Right cardiac atrium (tissue), 5 donors: Measurements from ENCODE around the gene PPP2R3C. TPM values are rescaled to one million over a fixed set of nuclear protein-coding genes. Genes with fewer than 3 reads are reported as not detected.
A peak's percentile ranks its signal among the peaks of the same experiment; 100 is the strongest.
"Not testable (repeated sequence)": the region's sequence is repeated elsewhere in the genome, so short reads cannot be mapped to it uniquely, and the experiment has no call there.

ENCODE experiments used
- ATAC-seq, 2 donors: fragments of 200-7000 bp; cut with Tn5 transposase; one replicate each; pipeline versions ENCODE4 v1.8.0 to v1.9.1; 2020; ENCODE audit warnings: moderate library complexity in 2 of 2, mild to moderate bottlenecking in 1 of 2
- DNase-seq, 3 donors: peaks; one replicate each; pipeline ENCODE4 v3.0.0-alpha.2; 2020
- H3K27ac ChIP-seq: one replicate; pipeline ENCODE4 v1.5.1; 2013; ENCODE audit warnings: mild to moderate bottlenecking, low read length, control low read depth, moderate library complexity
- H3K27me3 ChIP-seq: one replicate; pipeline ENCODE4 v1.6.1; 2013; ENCODE audit not compliant: control insufficient read depth, insufficient read depth
- H3K4me1 ChIP-seq: one replicate; pipeline ENCODE4 v1.6.1; 2013; ENCODE audit warnings: low read length; ENCODE audit not compliant: control insufficient read depth, insufficient read depth
- H3K4me3 ChIP-seq: one replicate; pipeline ENCODE4 v1.5.1; 2013; ENCODE audit warnings: low read length, control low read depth
- H3K9me3 ChIP-seq: one replicate; pipeline ENCODE4 v1.6.1; 2013; ENCODE audit warnings: low read length; ENCODE audit not compliant: control insufficient read depth
- WGBS: extraction: QIAGEN DNeasy Blood & Tissue Kit; methylation state at CpG from one replicate; pipeline ENCODE4 v1.1.7; 2013; 5-methylcytosine and 5-hydroxymethylcytosine counted together
- intact Hi-C, 4 donors: fragments of 100-400 bp; cut with DNase I; formaldehyde crosslinking; loops; one replicate each; pipeline versions ENCODE4 v1.11.0 to v1.14.0; 2022 to 2023
- polyA plus RNA-seq: library from polyadenylated mRNA; stranded (reverse); fragments of 200-250 nt; gene quantifications from one replicate; pipeline ENCODE4 v1.2.3, GENCODE V29; 2013
- total RNA-seq, 4 donors: library from RNA; stranded (reverse); fragmentation: NEBNext Ultra II Directional; extraction: Animal tissue kit (Norgen Biotek cat#: 25700); gene quantifications; one replicate each; pipeline ENCODE4 v1.2.1, GENCODE V29; 2021
- donor health status: healthy with polysubstance abuse.
- donor health status: DM: no; HTN: yes; CAD: no.
- donor health status: DM: no; HTN: no; CAD: no.
- donor health status: DM: no; HTN: yes; CAD: no; lungs with severe emphysema.
- donor health status: DM: yes; HTN: yes; CAD: no.

The PPP2R3C gene
- total and polyA plus RNA-seq, 5 donors: 22.6 to 29.5 (median 27.4) TPM

DNA sequence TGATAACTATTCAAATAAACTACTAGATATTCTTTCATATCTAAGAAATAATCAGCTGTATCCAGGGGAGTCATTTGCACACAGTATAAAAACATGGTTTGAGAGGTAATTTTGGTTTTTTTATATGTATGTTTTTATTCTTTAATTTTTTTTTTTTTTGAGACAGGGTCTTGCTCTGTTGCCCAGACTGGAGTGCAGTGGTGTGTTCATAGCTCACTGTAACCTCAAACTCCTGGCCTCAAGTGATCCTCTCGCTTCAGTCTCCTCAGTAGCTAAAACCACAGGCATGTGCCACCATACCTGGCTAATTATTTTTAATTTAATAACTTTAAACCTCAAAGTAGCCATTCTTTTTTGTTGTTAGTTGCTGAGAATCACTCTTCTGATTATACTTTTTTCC lies 2.3 kb upstream of the PPP2R3C start:
- intact Hi-C loops: loop anchor here in 1 of 4 donors (10.0 kb wide), 1 partner anchor 291 kb away; no protein-coding TSS in a partner anchor
- no peak overlapping the region for H3K4me3 ChIP-seq
- no peaks in the 10 kb centered on the region for H3K4me1 ChIP-seq
- H3K9me3 ChIP-seq: no peaks in the 10 kb centered on the region
- H3K27me3 ChIP-seq: no peaks in the 10 kb centered on the region
- ATAC-seq (no peak), DNase-seq (no peak)
- H3K27ac ChIP-seq: no peak overlapping the region
- WGBS: 98% methylated on average over 1 of the region's 1 CpG

DNA sequence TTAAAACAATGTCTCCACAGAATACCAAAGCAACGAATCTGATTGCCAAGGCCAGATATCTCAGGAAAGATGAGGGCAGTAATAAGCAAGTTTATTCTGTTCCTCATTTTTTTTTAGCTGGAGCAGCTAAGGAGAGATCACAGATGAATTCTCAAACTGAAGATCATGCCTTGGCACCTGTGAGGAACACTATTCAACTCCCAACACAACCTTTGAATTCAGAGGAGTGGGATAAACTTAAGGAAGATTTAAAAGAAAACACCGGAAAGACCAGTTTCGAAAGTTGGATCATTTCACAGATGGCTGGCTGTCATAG lies 1.6 kb upstream of the PPP2R3C start:
- Histone ChIP-seq H3K4me1 (no peaks in the 10 kb centered on the region), H3K27ac (no peak overlapping the region), H3K27me3 (no peaks in the 10 kb centered on the region), H3K9me3 (no peaks in the 10 kb centered on the region), H3K4me3 (peak overlapping the region; percentile 92)
- DNase-seq (no peak), ATAC-seq (no peak)
- WGBS: 55% methylated on average over 3 of the region's 3 CpGs
- intact Hi-C loops: loop anchor here in 1 of 4 donors (10.0 kb wide), 1 partner anchor 291 kb away; no protein-coding TSS in a partner anchor

DNA sequence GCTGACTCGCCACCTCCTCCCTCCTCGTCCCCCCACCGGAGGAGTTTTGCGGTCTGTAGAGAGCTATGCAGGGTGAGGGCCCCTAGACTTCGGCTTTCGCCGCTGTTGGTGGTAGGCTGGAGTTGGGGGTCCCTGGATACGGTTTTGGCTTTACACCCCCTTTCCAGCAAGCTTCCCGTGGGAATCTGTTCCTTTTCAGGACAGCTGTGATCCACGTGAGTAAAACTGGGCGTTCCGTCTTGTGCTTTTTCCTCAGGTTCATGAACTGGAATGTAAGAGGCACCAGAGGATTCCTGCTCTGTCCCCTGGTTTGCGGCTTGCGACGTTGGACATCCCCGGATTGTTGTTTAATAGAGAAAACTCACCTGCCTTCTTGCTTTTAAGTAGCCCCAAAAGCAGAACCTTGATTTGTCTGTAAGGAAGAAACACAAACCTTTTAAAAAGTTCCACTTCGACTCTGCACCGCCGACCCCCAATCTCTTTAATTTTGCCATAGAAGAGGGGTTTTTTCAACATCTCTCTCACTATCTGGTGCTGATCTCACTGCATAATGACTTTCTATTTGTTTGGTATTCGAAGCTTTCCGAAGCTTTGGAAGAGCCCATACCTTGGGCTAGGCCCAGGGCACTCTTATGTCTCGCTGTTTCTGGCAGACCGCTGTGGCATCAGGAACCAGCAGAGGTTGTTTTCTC lies 1.1 kb upstream of the PPP2R3C start:
- Histone ChIP-seq H3K9me3 (no peaks in the 10 kb centered on the region), H3K27ac (peak overlapping the region; percentile 99), H3K4me3 (peak overlapping the region; percentile 92), H3K4me1 (no peaks in the 10 kb centered on the region), H3K27me3 (no peaks in the 10 kb centered on the region)
- 7% methylated on average over 23 of the region's 23 CpGs for WGBS
- ATAC-seq (peak; percentile 24 to 27), DNase-seq (no peak)
- intact Hi-C loops: loop anchor here in 1 of 4 donors (10.0 kb wide), 1 partner anchor 292 kb away; no protein-coding TSS in a partner anchor

DNA sequence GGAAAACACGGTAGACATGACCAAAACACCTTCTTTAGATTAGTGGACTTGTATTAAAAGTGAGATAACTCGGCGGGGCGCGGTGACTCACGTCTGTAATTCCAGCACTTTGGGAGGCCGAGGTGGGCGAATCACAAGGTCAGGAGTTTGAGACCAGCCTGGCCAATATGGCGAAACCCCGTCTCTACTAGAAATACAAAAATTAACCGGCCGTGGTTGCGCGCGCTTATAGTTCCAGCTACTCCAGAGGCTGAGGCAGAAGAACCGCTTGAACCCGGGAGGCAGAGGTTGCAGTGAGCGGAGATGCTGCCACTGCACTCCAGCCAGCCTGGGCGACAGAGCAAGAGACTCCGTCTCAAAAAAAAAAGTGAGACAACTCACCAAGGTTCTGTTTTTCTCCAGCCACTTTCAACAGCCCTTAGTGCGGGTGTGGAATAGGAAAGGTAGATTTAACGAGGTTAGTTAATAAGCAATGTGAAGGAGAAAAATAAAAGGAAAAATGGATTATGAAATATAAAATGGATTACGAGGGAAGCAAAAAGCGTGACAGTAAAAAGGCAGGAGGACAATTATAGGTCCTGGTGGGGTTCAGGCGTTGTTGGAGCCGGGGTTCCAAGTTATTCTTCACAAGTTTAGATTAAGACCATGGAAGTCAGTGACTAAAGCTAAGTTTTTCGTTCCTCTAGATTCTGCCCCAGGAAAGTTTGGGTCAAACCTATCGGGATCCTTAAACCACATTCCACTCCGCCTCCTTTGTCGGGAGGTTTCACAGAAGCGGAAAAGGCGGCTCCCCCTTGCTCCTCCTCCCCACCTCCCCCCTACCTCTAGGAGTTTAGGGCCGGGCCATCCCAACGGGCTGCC lies 534 bp downstream of the PPP2R3C start:
- peak in 1 of 2 donors; percentile 90 for ATAC-seq
- intact Hi-C loops: loop anchor here in 1 of 4 donors (2.0 to 10.0 kb wide), 2 partner anchors 62 to 294 kb away; no protein-coding TSS in a partner anchor
- H3K9me3 ChIP-seq: no peaks in the 10 kb centered on the region
- peak overlapping the region; percentile 99 for H3K27ac ChIP-seq
- H3K4me1 ChIP-seq: no peaks in the 10 kb centered on the region
- H3K4me3 ChIP-seq: peak overlapping the region; percentile 92
- WGBS: 14% methylated on average over 34 of the region's 34 CpGs
- no peak for DNase-seq
- H3K27me3 ChIP-seq: no peaks in the 10 kb centered on the region

DNA sequence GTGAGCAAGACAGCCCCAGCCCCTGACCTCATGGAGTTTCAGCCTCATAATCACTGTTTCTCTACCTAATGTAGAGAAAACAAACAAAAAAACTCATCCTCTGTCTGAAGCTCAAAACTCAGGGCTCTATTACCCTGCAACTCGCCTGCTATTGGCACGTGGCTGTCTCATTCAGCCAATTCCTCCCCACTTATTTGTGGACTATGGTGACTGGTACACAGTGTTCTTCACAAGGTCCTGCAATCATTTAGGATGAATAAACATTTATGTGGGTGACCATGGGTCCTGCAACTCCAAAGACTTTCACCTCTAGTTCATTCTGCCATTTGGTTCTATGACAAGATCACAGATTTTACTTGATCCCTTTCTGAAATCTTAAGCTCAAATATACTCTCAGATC lies 4.7 kb downstream of the PPP2R3C start:
- 93% methylated on average over 2 of the region's 2 CpGs for WGBS
- Histone ChIP-seq H3K27me3 (no peaks in the 10 kb centered on the region), H3K4me3 (no peak overlapping the region), H3K4me1 (no peaks in the 10 kb centered on the region), H3K27ac (no peak overlapping the region), H3K9me3 (no peaks in the 10 kb centered on the region)
- no peak for ATAC-seq
- intact Hi-C loops: no loop called here
- no peak for DNase-seq

DNA sequence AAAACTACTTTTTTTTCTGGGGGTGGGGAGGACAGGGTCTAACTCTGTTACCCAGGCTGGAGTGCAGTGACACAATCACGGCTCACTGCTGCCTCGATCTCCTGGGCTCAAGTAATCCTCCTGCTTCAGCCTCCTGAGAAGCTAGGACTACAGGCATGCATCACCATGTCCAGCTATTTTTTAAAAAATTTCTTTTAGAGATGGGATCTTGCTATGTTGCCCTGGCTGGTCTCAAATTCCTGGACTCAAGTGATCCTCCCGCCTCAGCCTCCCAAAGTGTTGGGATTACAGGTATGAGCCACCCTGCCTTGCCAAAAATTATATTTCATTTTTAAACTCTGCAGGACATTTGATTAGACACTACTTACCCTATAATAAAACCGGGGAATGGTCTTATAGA lies 5.5 kb downstream of the PPP2R3C start:
- Histone ChIP-seq H3K4me1 (no peaks in the 10 kb centered on the region), H3K9me3 (no peaks in the 10 kb centered on the region), H3K27ac (no peak overlapping the region), H3K27me3 (no peaks in the 10 kb centered on the region), H3K4me3 (no peak overlapping the region)
- no peak for ATAC-seq
- 95% methylated on average over 4 of the region's 4 CpGs for WGBS
- intact Hi-C loops: no loop called here
- DNase-seq: no peak

DNA sequence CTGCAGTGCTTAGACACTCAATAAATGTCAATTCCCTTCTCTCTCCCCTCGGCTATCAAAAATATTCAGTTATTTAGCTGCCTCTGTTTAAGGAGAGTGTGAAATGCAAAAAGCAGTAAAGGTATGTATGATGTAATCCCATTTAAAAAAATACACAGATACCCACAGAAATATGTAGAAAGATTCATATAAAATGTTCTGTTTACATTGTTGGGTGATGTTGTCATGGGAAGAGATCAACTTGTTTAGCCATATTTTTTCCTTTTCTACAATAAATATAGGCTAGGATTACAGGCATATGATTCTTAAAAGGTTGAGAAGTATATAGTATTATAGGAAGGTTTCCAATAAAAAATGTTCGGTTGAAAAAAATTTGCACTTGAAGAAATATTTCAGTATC lies 7.8 kb downstream of the PPP2R3C start:
- ATAC-seq (no peak), DNase-seq (no peak)
- Histone ChIP-seq H3K9me3 (no peaks in the 10 kb centered on the region), H3K27me3 (no peaks in the 10 kb centered on the region), H3K4me1 (no peaks in the 10 kb centered on the region), H3K27ac (no peak overlapping the region), H3K4me3 (no peak overlapping the region)
- intact Hi-C loops: no loop called here
- 67% methylated on average over 2 of the region's 2 CpGs for WGBS

DNA sequence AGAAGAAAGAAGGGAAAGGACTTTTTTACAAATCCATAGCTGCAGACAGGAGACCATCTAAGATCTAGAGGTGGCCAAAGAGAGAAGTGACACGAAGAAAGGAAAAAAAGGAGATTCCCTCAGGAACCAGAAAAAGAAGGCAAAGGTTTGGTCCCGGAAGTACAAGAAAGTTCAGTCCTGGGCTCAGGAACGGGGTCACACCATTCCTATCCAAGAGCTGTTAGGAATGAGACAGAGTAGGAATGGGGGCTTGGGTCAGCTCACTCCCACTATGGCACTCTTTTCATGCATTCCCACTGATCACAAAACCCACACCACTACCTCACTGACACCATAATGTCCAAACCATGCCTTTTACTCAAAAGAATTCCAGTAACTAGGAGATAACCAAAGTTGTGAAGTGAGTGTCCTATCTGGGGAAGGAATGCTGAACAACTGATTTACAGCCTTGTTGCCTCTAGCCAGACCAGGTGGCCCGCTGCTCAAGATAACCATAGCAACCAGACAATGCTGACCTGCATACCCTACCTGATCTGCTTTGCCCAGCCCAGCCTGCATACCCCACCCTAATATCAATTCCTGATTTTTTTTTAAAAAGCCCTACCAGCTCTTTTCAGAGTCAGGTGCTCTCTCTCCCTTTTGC lies 8.4 kb downstream of the PPP2R3C start:
- no peak overlapping the region for H3K27ac ChIP-seq
- WGBS: 93% methylated on average over 4 of the region's 4 CpGs
- no peaks in the 10 kb centered on the region for H3K4me1 ChIP-seq
- no peaks in the 10 kb centered on the region for H3K27me3 ChIP-seq
- no peaks in the 10 kb centered on the region for H3K9me3 ChIP-seq
- intact Hi-C loops: no loop called here
- H3K4me3 ChIP-seq: no peak overlapping the region
- ATAC-seq (no peak), DNase-seq (no peak)

DNA sequence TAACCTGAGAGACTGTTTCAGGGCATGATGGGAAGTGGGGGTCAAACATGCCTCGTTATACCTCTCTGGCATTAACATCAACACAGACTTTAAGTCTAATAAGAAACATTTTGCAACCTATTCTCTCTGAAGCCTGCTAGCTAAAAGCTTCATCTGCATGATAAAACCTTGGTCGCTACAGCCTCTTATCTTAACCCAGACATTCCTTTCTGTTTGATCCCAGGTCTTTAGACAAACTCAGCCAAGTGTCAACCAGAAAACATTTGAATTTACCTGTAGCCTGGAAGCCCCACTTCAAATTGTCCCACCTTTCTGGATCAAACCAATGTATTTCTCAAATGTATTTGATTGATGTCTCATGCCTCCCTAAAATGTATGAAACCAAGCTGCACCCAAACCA lies 9.1 kb downstream of the PPP2R3C start:
- intact Hi-C loops: no loop called here
- ATAC-seq: no peak

DNA sequence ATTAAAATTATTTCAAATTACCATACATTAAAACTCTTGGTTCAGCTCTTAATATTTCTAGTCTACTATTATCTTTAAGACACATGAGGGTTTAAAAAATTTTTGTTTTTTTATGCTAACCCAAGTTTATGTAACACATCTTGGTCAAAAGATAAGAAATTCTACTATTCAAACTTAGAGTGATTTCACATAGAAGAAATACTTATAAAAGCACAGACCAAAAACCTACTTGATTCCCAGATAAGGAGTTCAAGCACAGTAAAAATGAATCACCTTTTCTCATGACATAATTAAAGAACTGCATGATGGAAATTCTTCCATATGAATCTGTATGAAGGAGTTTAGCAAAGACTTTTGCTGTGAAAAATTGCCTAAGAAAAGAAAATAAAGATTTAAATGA lies 13.9 kb downstream of the PPP2R3C start:
- no peak overlapping the region for H3K4me3 ChIP-seq
- DNase-seq (no peak), ATAC-seq (no peak)
- H3K4me1 ChIP-seq: no peaks in the 10 kb centered on the region
- H3K9me3 ChIP-seq: no peaks in the 10 kb centered on the region
- H3K27ac ChIP-seq: no peak overlapping the region
- no peaks in the 10 kb centered on the region for H3K27me3 ChIP-seq
- intact Hi-C loops: no loop called here

More for the DNA sequence above, 9.1 kb downstream of the PPP2R3C start:
- Histone ChIP-seq H3K4me3 (no peak overlapping the region), H3K9me3 (no peaks in the 10 kb centered on the region), H3K27ac (no peak overlapping the region), H3K4me1 (no peaks in the 10 kb centered on the region), H3K27me3 (no peaks in the 10 kb centered on the region)
- WGBS: 77% methylated on average over 2 of the region's 2 CpGs
- DNase-seq: no peak

DNA sequence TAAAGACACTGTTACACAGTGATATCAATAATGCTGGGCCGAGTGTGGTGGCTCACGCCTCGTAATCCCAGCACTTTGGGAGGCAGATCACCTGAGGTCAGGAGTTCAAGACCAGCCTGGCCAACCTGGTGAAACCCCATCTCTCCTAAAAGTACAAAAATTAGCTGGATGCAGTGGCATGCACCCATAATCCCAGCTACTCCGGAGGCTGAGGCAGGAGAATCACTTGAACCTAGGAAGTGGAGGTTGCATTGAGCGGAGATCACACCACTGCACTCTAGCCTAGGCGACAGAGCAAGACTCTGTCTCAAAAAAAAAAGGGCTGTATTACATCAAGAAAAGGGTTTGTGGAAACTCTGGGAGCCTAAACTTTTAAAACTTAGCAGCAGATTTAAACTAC lies 27.1 kb downstream of the PPP2R3C start:
- H3K9me3 ChIP-seq, H3K4me3 ChIP-seq, H3K4me1 ChIP-seq, ATAC-seq, H3K27me3 ChIP-seq, H3K27ac ChIP-seq, intact Hi-C loops, DNase-seq: not testable (repeated sequence)
- 96% methylated on average over 6 of the region's 6 CpGs for WGBS
